CD4-positive, alpha-beta T cell (primary cell): Measurements from ENCODE around the gene COL3A1. TPM values are rescaled to one million over a fixed set of nuclear protein-coding genes. Genes with fewer than 3 reads are reported as not detected.

Source experiments
- ATAC-seq: fragments of 200-7000 bp; cut with Tn5 transposase; one replicate; pipeline ENCODE4 v1.10.0; 2022; ENCODE audit warnings: mild to moderate bottlenecking; ENCODE audit not compliant: poor library complexity
- CTCF ChIA-PET: fragments of 350-600 bp; sonication (Branson Sonifier 250); formaldehyde crosslinking; loops from one replicate; lab custom pipeline; 2021; ENCODE audit warnings: antibody characterized with exemption, inconsistent platforms; lab: Charles Lee
- POLR2A ChIA-PET: fragments of 350-600 bp; sonication (Branson Sonifier 250); formaldehyde crosslinking; loops from one replicate; lab custom pipeline; 2021; ENCODE audit warnings: antibody characterized with exemption, inconsistent platforms; lab: Charles Lee
- DNase-seq, 14 experiments: peaks; one replicate each; pipeline ENCODE4 v3.0.0-alpha.2; 2013 to 2020; ENCODE audit warnings: mixed read lengths in 2 of 14
- H3K27ac ChIP-seq, 2 donors: one replicate each; pipeline versions ENCODE4 v1.5.1 to v1.7.0; 2013; ENCODE audit warnings: low read length in 2 of 2, low read depth in 1 of 2, mild to moderate bottlenecking in 1 of 2
- H3K27me3 ChIP-seq, 2 experiments: 1 replicate in 1 of 2; 2 replicates in 1 of 2; pipeline versions ENCODE4 v1.6.1 to v1.7.0; 2013; ENCODE audit warnings: low read length in 2 of 2, control low read depth in 1 of 2, mild to moderate bottlenecking in 1 of 2, moderate library complexity in 1 of 2; ENCODE audit not compliant: insufficient read depth in 2 of 2, control insufficient read depth in 1 of 2
- H3K36me3 ChIP-seq: one replicate; pipeline ENCODE4 v1.6.1; 2013; ENCODE audit warnings: low read length, control low read depth; ENCODE audit not compliant: insufficient read depth
- H3K4me1 ChIP-seq: one replicate; pipeline ENCODE4 v1.6.1; 2013; ENCODE audit warnings: low read length, control low read depth; ENCODE audit not compliant: insufficient read depth
- H3K4me3 ChIP-seq: one replicate; pipeline ENCODE4 v1.5.1; 2013; ENCODE audit warnings: mild to moderate bottlenecking, low read length, moderate library complexity
- H3K9me3 ChIP-seq, 2 experiments: 1 replicate in 1 of 2; 2 replicates in 1 of 2; pipeline versions ENCODE4 v1.6.1 to v1.7.0; 2013; ENCODE audit warnings: low read length in 2 of 2, mild to moderate bottlenecking in 2 of 2, control low read depth in 1 of 2, moderate library complexity in 1 of 2; ENCODE audit not compliant: control insufficient read depth in 1 of 2, insufficient read depth in 1 of 2
- H3K27ac Mint-ChIP-seq: one replicate; pipeline ENCODE4 v1.8.0; 2020; ENCODE audit warnings: mixed read lengths
- H3K27me3 Mint-ChIP-seq: one replicate; pipeline ENCODE4 v1.8.0; 2021; ENCODE audit warnings: mixed read lengths
- H3K36me3 Mint-ChIP-seq: one replicate; pipeline ENCODE4 v1.8.0; 2021; ENCODE audit warnings: low read depth, mixed read lengths
- H3K4me1 Mint-ChIP-seq: one replicate; pipeline ENCODE4 v1.8.0; 2021; ENCODE audit warnings: low read depth, mixed read lengths
- H3K4me3 Mint-ChIP-seq: one replicate; pipeline ENCODE4 v1.8.0; 2020; ENCODE audit warnings: mild to moderate bottlenecking, mixed read lengths
- H3K9me3 Mint-ChIP-seq: one replicate; pipeline ENCODE4 v1.8.0; 2020; ENCODE audit warnings: mixed read lengths
- intact Hi-C, 2 experiments: fragments of 100-400 bp; cut with DNase I in 1 of 2; cut with micrococcal nuclease in 1 of 2; formaldehyde crosslinking; loops; one replicate each; pipeline versions ENCODE4 v1.15.1 to v1.9.0; 2023 to 2025; cut with DNase I, micrococcal nuclease
- microRNA-seq: library from miRNA; unstranded; fragments of <30 nt; microRNA quantifications from one replicate; pipeline ENCODE4 v1.2.0, GENCODE V29; 2021; ENCODE audit warnings: borderline microRNAs expressed, borderline replicate concordance
- total RNA-seq, 174 experiments: library from RNA in 2 of 174; stranded (reverse) in 2 of 174; gene quantifications; one replicate each; pipeline ENCODE4 v1.2.3 and lab custom pipeline; 2021 to 2026
- TF ChIP-seq, protein P1 (sequence below): fragments of 200-600 bp; IDR thresholded peaks from one replicate; pipeline ENCODE4 v1.8.0; 2022; ENCODE audit warnings: antibody characterized with exemption, mild to moderate bottlenecking

The COL3A1 gene
- total RNA-seq, 2 experiments from 2014 or later, result not detected

DNA sequence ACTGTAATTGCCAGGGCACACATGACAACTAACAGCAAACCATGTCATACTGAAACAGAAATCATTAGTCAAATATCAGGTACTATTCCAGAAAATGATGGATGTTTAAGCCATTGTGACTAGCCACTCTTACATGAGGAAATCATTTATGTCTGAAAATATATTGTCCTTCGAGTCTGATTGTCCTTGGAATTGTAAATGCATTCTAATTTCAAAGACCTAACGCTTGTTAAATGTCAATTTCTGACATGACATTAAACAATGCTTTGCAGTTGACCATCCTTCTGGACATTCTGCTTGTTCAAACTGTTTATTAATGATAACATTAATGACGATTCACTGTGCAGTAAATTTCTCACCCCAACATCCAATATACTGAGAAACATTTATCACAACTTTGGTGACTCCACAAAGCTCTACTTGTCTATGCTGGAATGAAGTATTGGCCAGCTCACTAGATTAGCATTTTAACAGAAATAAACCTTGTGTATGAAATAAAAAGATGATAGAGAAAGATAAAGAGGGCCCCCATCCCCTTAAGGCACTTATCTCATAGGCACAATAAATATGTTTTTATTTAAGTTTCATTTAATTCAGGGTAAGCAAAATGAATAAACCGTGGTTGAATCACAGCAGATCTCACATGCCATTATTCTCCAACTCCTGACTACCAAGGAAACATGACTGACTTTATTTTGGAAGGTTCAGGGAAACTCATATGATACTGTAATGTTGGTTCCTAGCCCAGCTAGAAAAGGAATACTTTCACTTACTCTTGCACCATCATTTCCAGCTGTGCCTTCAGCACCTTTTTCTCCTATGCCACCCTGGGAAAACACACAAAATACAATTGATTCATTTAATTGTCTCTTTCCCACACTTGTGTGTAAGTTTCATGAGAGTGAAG lies 82.3 kb downstream of the COL3A1 start:
- no peaks in the 10 kb centered on the region for H3K27me3 Mint-ChIP-seq
- no peak for ATAC-seq
- intact Hi-C loops, result no loop called here
- no peak overlapping the region for H3K4me3 Mint-ChIP-seq
- POLR2A ChIA-PET, result no interaction called here
- no peaks in the 10 kb centered on the region for H3K36me3 Mint-ChIP-seq
- Histone ChIP-seq H3K4me3 (no peak overlapping the region), H3K36me3 (no peaks in the 10 kb centered on the region), H3K27me3 (no peaks in the 10 kb centered on the region), H3K9me3 (no peaks in the 10 kb centered on the region), H3K4me1 (no peaks in the 10 kb centered on the region), H3K27ac (no peak overlapping the region)
- TF ChIP-seq, protein P1, sequence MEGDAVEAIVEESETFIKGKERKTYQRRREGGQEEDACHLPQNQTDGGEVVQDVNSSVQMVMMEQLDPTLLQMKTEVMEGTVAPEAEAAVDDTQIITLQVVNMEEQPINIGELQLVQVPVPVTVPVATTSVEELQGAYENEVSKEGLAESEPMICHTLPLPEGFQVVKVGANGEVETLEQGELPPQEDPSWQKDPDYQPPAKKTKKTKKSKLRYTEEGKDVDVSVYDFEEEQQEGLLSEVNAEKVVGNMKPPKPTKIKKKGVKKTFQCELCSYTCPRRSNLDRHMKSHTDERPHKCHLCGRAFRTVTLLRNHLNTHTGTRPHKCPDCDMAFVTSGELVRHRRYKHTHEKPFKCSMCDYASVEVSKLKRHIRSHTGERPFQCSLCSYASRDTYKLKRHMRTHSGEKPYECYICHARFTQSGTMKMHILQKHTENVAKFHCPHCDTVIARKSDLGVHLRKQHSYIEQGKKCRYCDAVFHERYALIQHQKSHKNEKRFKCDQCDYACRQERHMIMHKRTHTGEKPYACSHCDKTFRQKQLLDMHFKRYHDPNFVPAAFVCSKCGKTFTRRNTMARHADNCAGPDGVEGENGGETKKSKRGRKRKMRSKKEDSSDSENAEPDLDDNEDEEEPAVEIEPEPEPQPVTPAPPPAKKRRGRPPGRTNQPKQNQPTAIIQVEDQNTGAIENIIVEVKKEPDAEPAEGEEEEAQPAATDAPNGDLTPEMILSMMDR, result no peak
- no peaks in the 10 kb centered on the region for H3K4me1 Mint-ChIP-seq
- H3K27ac Mint-ChIP-seq, result no peak overlapping the region
- CTCF ChIA-PET, result no interaction called here
- no peaks in the 10 kb centered on the region for H3K9me3 Mint-ChIP-seq
- no peak for DNase-seq

DNA sequence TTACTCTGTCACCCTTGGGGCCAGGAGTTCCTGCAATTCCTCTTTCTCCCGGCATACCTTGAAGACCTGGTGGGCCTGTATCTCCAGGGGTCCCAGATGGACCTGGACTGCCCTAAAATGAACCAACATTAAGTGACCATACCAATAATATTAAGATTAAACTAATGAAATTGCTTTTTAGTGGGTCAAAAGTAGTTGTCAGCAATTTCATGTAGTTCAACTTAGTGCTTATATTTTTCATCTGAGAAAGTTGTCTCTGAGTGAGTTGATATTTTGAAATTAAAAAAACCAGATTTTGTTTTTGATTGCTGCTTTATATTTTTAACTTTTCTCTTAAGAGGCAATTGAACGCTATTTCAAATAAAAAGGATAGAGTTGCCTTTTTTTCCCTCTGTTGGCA lies 83.1 kb downstream of the COL3A1 start:
- no peak overlapping the region for H3K27ac ChIP-seq
- H3K4me1 ChIP-seq, result no peaks in the 10 kb centered on the region
- H3K27ac Mint-ChIP-seq, result no peak overlapping the region
- H3K9me3 ChIP-seq, result no peaks in the 10 kb centered on the region
- no peaks in the 10 kb centered on the region for H3K36me3 ChIP-seq
- no peaks in the 10 kb centered on the region for H3K36me3 Mint-ChIP-seq
- TF ChIP-seq, protein P1, result no peak
- ATAC-seq (no peak), DNase-seq (no peak)
- no peaks in the 10 kb centered on the region for H3K9me3 Mint-ChIP-seq
- no peaks in the 10 kb centered on the region for H3K27me3 ChIP-seq
- no peak overlapping the region for H3K4me3 Mint-ChIP-seq
- H3K4me3 ChIP-seq, result no peak overlapping the region
- intact Hi-C loops, result no loop called here
- POLR2A ChIA-PET, result no interaction called here
- CTCF ChIA-PET, result no interaction called here
- H3K4me1 Mint-ChIP-seq, result no peaks in the 10 kb centered on the region
- no peaks in the 10 kb centered on the region for H3K27me3 Mint-ChIP-seq

- DNase-seq, result no peak
- no peaks in the 10 kb centered on the region for H3K9me3 ChIP-seq
- TF ChIP-seq, protein P1, result no peak
- ATAC-seq, result no peak
- intact Hi-C loops, result no loop called here
- H3K4me1 ChIP-seq, result no peaks in the 10 kb centered on the region
- ChIA-PET POLR2A (no interaction called here), CTCF (no interaction called here)
- H3K36me3 ChIP-seq, result no peaks in the 10 kb centered on the region
- H3K4me3 ChIP-seq, result no peak overlapping the region
- no peaks in the 10 kb centered on the region for H3K27me3 ChIP-seq
- H3K27ac ChIP-seq, result no peak overlapping the region
- Mint-ChIP-seq H3K4me1 (no peaks in the 10 kb centered on the region), H3K4me3 (no peak overlapping the region), H3K9me3 (no peaks in the 10 kb centered on the region), H3K36me3 (no peaks in the 10 kb centered on the region), H3K27ac (no peak overlapping the region), H3K27me3 (no peaks in the 10 kb centered on the region)
Measured at GRCh38 chr2:189060096-189060642, 86.0 kb downstream of the COL3A1 start.

Small RNA genes within 50 kb of the gene (microRNA-seq; reads per million reads assigned to microRNA genes)
- gene MIR1245A (not detected), gene MIR1245B (not detected), gene MIR3606 (not detected)

Other genes starting within 250 kb of the COL3A1 start
- gene COL5A2, start 205.4 kb downstream of the COL3A1 start, total RNA-seq, result under 1 TPM; 0.25 to 0.77 TPM